Measurements from ENCODE around the gene CPPED1. TPM values are rescaled to one million over a fixed set of nuclear protein-coding genes. Genes with fewer than 3 reads are reported as not detected.
"Not testable (repeated sequence)": the region's sequence is repeated elsewhere in the genome, so short reads cannot be mapped to it uniquely, and the experiment has no call there.

The CPPED1 gene
- total RNA-seq, 1 donor from 2014 or later = 17.8 TPM

DNA sequence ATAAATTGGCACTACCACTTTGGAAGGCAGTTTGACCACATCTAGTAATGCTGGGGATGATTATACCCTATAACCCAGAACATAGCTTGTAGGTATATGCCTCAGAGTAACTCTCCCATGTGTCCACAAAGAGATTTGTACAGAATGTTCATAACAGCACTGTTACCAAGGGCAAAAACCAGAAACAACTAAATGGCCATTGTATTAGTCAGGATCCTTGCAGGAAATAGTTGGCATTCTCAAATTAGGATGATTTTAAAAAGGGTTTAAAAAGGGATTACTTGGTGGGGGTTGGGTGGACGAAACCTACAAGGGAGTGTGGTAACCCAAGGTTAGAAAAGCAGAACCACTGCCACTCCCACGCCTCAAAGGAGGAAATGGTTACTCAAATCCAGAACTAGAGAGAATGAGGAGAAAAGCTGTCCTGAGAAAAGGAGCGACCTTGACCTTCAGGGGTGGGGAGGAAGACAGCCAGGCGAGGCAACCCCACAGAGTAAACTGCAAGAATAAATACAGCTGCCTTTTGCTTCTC lies 2.1 kb downstream of the CPPED1 start:
- Mint-ChIP-seq H3K36me3 (ENCODE audit: unreplicated experiment) (no peaks in the 10 kb centered on the region), H3K27ac (ENCODE audit: unreplicated experiment) (peak overlapping the region; percentile 96), H3K27me3 (ENCODE audit: unreplicated experiment) (no peaks in the 10 kb centered on the region), H3K9me3 (ENCODE audit: unreplicated experiment) (no peaks in the 10 kb centered on the region), H3K4me1 (ENCODE audit: unreplicated experiment) (peaks cover 65% of the 10 kb centered on the region), H3K4me3 (ENCODE audit: unreplicated experiment) (peak overlapping the region; percentile 83)
- TF ChIP-seq, protein P1, sequence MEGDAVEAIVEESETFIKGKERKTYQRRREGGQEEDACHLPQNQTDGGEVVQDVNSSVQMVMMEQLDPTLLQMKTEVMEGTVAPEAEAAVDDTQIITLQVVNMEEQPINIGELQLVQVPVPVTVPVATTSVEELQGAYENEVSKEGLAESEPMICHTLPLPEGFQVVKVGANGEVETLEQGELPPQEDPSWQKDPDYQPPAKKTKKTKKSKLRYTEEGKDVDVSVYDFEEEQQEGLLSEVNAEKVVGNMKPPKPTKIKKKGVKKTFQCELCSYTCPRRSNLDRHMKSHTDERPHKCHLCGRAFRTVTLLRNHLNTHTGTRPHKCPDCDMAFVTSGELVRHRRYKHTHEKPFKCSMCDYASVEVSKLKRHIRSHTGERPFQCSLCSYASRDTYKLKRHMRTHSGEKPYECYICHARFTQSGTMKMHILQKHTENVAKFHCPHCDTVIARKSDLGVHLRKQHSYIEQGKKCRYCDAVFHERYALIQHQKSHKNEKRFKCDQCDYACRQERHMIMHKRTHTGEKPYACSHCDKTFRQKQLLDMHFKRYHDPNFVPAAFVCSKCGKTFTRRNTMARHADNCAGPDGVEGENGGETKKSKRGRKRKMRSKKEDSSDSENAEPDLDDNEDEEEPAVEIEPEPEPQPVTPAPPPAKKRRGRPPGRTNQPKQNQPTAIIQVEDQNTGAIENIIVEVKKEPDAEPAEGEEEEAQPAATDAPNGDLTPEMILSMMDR (IDR thresholded peaks at IDR 0.05) = no peak
- DNase-seq (ENCODE audit: extremely low spot score, unreplicated experiment) = no peak

DNA sequence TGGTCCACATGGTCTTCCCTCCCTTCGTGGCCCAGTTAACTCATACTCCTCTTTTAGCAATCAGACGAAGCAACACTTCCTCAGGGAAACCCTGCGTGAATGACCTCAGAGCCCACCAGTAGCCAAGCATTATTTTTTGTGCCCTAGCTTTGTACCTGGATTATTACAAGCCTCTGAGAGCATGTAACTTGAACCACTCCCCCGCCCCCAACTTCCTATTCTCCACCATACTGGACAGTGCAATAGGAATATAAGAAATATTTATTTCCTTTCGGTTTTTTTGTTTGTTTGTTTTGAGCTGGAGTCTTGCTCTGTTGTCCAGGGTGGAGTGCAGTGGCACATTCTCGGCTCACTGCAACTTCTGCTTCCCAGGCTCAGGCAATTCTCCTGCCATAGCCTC lies 2.9 kb downstream of the CPPED1 start:
- Mint-ChIP-seq H3K9me3 (ENCODE audit: unreplicated experiment) (no peaks in the 10 kb centered on the region), H3K27ac (ENCODE audit: unreplicated experiment) (peak overlapping the region; percentile 96), H3K4me1 (ENCODE audit: unreplicated experiment) (peaks cover 65% of the 10 kb centered on the region), H3K4me3 (ENCODE audit: unreplicated experiment) (no peak overlapping the region), H3K36me3 (ENCODE audit: unreplicated experiment) (no peaks in the 10 kb centered on the region), H3K27me3 (ENCODE audit: unreplicated experiment) (no peaks in the 10 kb centered on the region)
- TF ChIP-seq, protein P1 (IDR thresholded peaks at IDR 0.05) = no peak
- no peak for DNase-seq (ENCODE audit: extremely low spot score, unreplicated experiment)

DNA sequence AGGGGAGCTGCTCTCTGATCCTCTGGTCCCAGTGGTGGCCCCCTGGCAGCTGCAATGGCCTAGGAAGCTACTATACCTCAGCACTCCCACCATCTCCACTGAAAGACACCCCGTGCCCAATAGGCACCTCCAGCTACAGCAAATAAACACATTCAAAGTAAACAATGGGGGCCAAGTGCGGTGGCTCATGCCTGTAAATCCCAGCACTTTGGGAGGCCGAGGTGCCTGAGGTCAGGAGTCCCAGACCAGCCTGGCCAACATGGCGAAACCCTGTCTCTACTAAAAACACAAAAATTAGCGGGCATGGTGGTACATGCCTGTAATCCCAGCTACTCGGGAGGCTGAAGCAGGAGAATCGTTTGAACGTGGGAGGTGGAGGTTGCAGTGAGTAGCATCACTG lies 3.7 kb downstream of the CPPED1 start:
- H3K36me3 Mint-ChIP-seq (ENCODE audit: unreplicated experiment); H3K9me3 Mint-ChIP-seq (ENCODE audit: unreplicated experiment); H3K27me3 Mint-ChIP-seq (ENCODE audit: unreplicated experiment); DNase-seq (ENCODE audit: extremely low spot score, unreplicated experiment); H3K4me3 Mint-ChIP-seq (ENCODE audit: unreplicated experiment): not testable (repeated sequence)
- peak overlapping the region; percentile 96 for H3K27ac Mint-ChIP-seq (ENCODE audit: unreplicated experiment)
- peaks cover 65% of the 10 kb centered on the region for H3K4me1 Mint-ChIP-seq (ENCODE audit: unreplicated experiment)

DNA sequence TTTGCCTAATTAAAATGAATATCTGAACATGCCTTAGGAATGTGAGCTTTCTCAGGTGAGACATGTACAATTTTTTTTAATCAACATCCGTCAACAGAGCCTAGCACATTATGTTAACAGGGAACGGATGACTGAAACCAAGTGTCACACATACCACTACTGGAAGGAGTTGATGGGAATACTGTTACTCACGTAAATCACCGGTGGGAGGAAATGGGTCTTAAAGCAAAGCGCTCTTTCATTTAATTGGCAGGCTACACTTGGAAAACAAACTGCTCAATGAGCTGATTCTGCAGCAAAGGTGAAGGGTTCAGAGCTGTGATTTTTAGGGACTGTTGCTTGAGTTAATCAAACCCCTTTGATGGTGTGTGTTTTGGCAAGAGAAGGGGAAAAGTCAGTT lies 4.8 kb downstream of the CPPED1 start:
- no peak for DNase-seq (ENCODE audit: extremely low spot score, unreplicated experiment)
- no peaks in the 10 kb centered on the region for H3K9me3 Mint-ChIP-seq (ENCODE audit: unreplicated experiment)
- no peaks in the 10 kb centered on the region for H3K36me3 Mint-ChIP-seq (ENCODE audit: unreplicated experiment)
- no peak overlapping the region for H3K4me3 Mint-ChIP-seq (ENCODE audit: unreplicated experiment)
- TF ChIP-seq, protein P1 (IDR thresholded peaks at IDR 0.05) = no peak
- no peaks in the 10 kb centered on the region for H3K27me3 Mint-ChIP-seq (ENCODE audit: unreplicated experiment)
- peaks cover 56% of the 10 kb centered on the region for H3K4me1 Mint-ChIP-seq (ENCODE audit: unreplicated experiment)
- peak overlapping the region; percentile 77 for H3K27ac Mint-ChIP-seq (ENCODE audit: unreplicated experiment)

DNA sequence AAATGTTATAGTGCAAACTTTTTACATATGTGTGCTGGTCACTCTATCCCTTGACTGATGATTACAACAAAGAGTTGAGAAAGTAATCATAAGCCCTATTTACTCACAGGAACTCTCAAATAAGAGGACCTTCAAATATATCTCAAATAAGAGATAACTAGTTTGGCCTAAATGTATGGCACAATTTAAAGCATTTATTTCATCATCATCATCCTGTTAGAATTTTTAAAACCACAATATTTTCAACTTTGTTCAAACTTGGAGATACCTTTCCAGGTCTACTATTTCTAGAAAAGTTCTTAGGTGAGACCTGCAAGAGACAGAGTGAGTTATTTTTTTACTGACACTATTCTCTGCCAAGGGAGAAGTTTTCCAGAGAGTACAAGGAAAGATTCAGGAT lies 5.5 kb downstream of the CPPED1 start:
- Mint-ChIP-seq H3K4me1 (ENCODE audit: unreplicated experiment) (peaks cover 52% of the 10 kb centered on the region), H3K36me3 (ENCODE audit: unreplicated experiment) (no peaks in the 10 kb centered on the region), H3K27me3 (ENCODE audit: unreplicated experiment) (no peaks in the 10 kb centered on the region), H3K9me3 (ENCODE audit: unreplicated experiment) (no peaks in the 10 kb centered on the region), H3K27ac (ENCODE audit: unreplicated experiment) (peak overlapping the region; percentile 77), H3K4me3 (ENCODE audit: unreplicated experiment) (no peak overlapping the region)
- no peak for DNase-seq (ENCODE audit: extremely low spot score, unreplicated experiment)
- TF ChIP-seq, protein P1 (IDR thresholded peaks at IDR 0.05) = no peak

DNA sequence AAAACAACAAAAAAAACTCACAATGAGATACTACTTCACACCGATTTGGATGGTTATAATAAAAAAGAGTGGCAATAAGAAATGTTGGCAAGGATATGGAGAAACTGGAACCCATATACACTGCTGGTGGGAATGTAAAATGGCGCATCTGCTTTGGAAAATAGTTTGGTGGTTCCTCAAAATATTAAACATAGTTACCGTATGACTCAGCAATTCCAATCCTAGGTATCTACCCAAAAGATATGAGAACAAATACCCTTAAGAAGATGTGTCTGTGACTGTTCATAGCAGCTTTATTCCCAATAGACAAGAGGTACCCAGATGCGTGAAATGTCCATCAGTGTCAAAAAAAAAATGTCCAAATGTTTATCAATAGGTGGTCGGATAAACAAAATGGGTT lies 7.2 kb downstream of the CPPED1 start:
- H3K36me3 Mint-ChIP-seq (ENCODE audit: unreplicated experiment) = peaks cover 3% of the 10 kb centered on the region
- H3K4me1 Mint-ChIP-seq (ENCODE audit: unreplicated experiment) = peaks cover 35% of the 10 kb centered on the region
- TF ChIP-seq, protein P1 (IDR thresholded peaks at IDR 0.05) = no peak
- no peaks in the 10 kb centered on the region for H3K9me3 Mint-ChIP-seq (ENCODE audit: unreplicated experiment)
- DNase-seq (ENCODE audit: extremely low spot score, unreplicated experiment) = no peak
- no peak overlapping the region for H3K27ac Mint-ChIP-seq (ENCODE audit: unreplicated experiment)
- H3K4me3 Mint-ChIP-seq (ENCODE audit: unreplicated experiment) = no peak overlapping the region
- no peaks in the 10 kb centered on the region for H3K27me3 Mint-ChIP-seq (ENCODE audit: unreplicated experiment)

All from osteocyte (in vitro differentiated cells).